Muscle of leg (tissue), 11 donors: ENCODE results near the gene XIRP2. TPM values are rescaled to one million over a fixed set of nuclear protein-coding genes. Genes with fewer than 3 reads are reported as not detected.

Experiments
- DNase-seq: peaks from one replicate; pipeline ENCODE4 v3.0.0; 2013
- H3K27ac ChIP-seq: one replicate; pipeline ENCODE4 v1.5.1; 2013; ENCODE audit warnings: mild to moderate bottlenecking, low read length, control low read depth
- H3K27me3 ChIP-seq: one replicate; pipeline ENCODE4 v1.6.1; 2013; ENCODE audit warnings: low read length; ENCODE audit not compliant: control insufficient read depth, insufficient read depth
- H3K36me3 ChIP-seq: one replicate; pipeline ENCODE4 v1.6.1; 2013; ENCODE audit warnings: low read length; ENCODE audit not compliant: control insufficient read depth, insufficient read depth
- H3K4me1 ChIP-seq: one replicate; pipeline ENCODE4 v1.6.1; 2013; ENCODE audit warnings: low read length; ENCODE audit not compliant: control insufficient read depth, insufficient read depth
- H3K4me3 ChIP-seq: one replicate; pipeline ENCODE4 v1.5.1; 2013; ENCODE audit warnings: low read length, control low read depth
- H3K9me3 ChIP-seq: replicated peaks from 2 replicates; pipeline ENCODE4 v1.6.1; 2013; ENCODE audit warnings: low read depth, low read length; ENCODE audit not compliant: control insufficient read depth
- WGBS: methylation state at CpG from one replicate; pipeline ENCODE4 v1.1.5; 2013; ENCODE audit warnings: missing lambda C conversion rate; ENCODE audit not compliant: insufficient coverage; 5-methylcytosine and 5-hydroxymethylcytosine counted together
- polyA plus RNA-seq, 8 donors: library from polyadenylated mRNA; unstranded; fragments of 120-200 nt; gene quantifications; one replicate each; pipeline versions ENCODE4 v1.2.1 to v1.2.3, GENCODE V29; 2013; ENCODE audit warnings: inconsistent platforms in 1 of 8, low replicate concordance in 1 of 8; ENCODE audit not compliant: insufficient read length in 8 of 8, insufficient read depth in 1 of 8
- total RNA-seq: library from RNA; stranded (reverse); fragments of 120-200 nt; gene quantifications from one replicate; pipeline ENCODE4 v1.2.4, GENCODE V29; 2013

The XIRP2 gene
- total and polyA plus RNA-seq, 9 donors, result 61.8 to 144 (median 107) TPM

DNA sequence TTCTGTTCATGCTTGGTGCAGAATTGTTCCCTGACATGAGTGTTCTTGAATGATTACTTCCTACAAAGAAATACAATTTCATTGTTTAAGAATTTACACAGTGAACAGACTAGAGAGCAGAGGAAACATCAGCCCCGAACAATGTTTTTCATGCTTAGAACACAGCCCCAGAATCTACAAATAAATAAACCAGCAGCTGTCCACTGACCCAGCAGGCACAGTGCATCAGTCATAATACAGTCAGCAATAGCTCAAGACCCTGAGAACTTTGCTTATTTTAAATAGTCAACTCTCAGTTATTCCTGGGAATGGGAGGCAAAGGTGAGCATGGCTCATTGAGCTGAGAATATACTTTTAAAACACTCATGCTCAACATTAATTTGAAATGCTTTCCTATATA is 38.4 kb downstream of the XIRP2 start:
- H3K27me3 ChIP-seq, result no peaks in the 10 kb centered on the region
- DNase-seq, result no peak
- H3K27ac ChIP-seq, result no peak overlapping the region
- no peaks in the 10 kb centered on the region for H3K4me1 ChIP-seq
- no peaks in the 10 kb centered on the region for H3K36me3 ChIP-seq
- no peak overlapping the region for H3K4me3 ChIP-seq
- WGBS, result 80% methylated on average over 1 of the region's 1 CpG
- H3K9me3 ChIP-seq, result no peaks in the 10 kb centered on the region

DNA sequence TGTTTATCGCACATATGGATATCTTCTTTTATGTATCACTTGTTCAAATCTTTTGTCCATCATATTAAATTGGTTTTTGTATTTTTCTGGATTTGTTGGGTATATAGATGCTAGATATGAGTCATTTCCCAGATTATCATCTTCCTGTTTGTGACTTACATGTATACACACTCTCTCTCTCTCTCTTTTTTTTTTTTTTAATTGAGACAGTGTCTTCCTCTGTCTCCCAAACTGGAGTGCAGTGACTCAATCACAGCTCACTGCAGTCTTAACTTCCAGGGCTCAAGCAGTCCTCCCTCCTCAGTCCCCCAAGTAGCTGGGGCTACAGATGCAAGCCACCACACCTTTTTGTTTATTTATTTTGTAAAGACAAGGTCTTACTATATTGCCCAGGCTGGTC is 43.8 kb downstream of the XIRP2 start:
- no peak overlapping the region for H3K4me3 ChIP-seq
- H3K36me3 ChIP-seq, result no peaks in the 10 kb centered on the region
- no CpG with 5 or more reads among the region's 1 CpG for WGBS
- H3K27ac ChIP-seq, result no peak overlapping the region
- DNase-seq, result no peak
- no peaks in the 10 kb centered on the region for H3K4me1 ChIP-seq
- peaks cover 2% of the 10 kb centered on the region for H3K9me3 ChIP-seq
- H3K27me3 ChIP-seq, result no peaks in the 10 kb centered on the region

DNA sequence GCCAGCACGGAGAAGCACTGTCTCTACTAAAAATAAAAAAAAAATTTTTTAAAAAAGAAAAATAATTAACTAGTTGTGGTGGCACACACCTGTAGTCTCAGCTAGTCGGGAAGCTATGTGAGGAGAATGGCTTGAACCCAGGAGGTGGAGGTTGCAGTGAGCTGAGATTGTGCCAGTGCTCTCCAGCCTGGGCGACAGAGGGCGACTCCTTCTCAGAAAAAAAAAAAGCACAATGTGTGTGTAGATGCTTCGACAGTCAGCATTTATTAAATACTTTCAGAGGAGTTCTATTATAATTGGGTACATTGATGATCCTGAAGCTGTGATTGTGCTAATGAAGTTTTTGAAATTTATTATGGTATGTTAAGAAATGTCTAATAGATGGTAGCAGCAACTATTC is 46.5 kb downstream of the XIRP2 start:
- Histone ChIP-seq H3K27me3 (no peaks in the 10 kb centered on the region), H3K27ac (no peak overlapping the region), H3K4me1 (no peaks in the 10 kb centered on the region), H3K4me3 (no peak overlapping the region), H3K36me3 (no peaks in the 10 kb centered on the region), H3K9me3 (peaks cover 2% of the 10 kb centered on the region)
- no peak for DNase-seq
- 100% methylated on average over 1 of the region's 5 CpGs for WGBS

DNA sequence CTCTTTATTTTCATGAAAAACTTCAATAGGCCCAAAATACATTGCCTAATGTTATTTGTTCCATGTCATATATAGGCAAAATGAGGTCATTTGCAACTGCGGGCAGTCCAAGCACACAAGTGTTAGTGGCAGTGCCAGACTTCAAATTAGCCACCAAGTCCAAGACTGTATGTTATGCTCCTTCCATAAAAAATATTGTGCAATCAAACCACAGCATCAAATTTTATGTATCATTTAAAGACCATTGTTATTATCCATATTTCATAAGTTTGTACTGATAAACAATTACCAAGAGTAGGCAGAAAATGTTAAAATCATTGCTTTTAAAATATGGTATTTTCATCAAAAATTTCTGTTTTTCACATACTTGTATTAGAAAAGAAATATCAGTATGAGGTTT is 54.1 kb downstream of the XIRP2 start:
- no peaks in the 10 kb centered on the region for H3K4me1 ChIP-seq
- H3K27me3 ChIP-seq, result no peaks in the 10 kb centered on the region
- 60% methylated on average over 1 of the region's 1 CpG for WGBS
- no peak for DNase-seq
- no peaks in the 10 kb centered on the region for H3K9me3 ChIP-seq
- no peaks in the 10 kb centered on the region for H3K36me3 ChIP-seq
- no peak overlapping the region for H3K4me3 ChIP-seq
- no peak overlapping the region for H3K27ac ChIP-seq

DNA sequence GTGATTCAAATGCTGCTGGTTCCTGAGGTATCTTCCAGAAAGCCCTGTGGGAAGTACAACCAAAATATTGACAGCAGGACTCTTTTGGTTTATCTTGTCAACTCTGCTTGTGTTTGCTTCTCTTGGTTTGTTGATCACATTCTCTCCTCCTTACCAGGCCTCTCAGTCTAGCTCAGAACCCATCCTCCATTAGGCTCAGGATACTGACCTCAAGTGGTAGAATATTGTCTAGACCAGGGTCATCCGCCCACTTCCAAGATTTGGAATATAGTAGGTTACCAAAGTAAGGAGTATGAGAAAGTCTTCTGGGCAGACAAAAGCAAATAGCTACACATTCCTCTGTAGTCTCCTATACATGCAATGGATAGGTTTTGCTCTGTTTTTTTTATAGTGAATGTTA is 56.6 kb downstream of the XIRP2 start:
- Histone ChIP-seq H3K27me3 (no peaks in the 10 kb centered on the region), H3K4me1 (no peaks in the 10 kb centered on the region), H3K36me3 (no peaks in the 10 kb centered on the region), H3K9me3 (no peaks in the 10 kb centered on the region), H3K4me3 (no peak overlapping the region), H3K27ac (no peak overlapping the region)
- no peak for DNase-seq
- WGBS, result no CpG with 5 or more reads among the region's 1 CpG

DNA sequence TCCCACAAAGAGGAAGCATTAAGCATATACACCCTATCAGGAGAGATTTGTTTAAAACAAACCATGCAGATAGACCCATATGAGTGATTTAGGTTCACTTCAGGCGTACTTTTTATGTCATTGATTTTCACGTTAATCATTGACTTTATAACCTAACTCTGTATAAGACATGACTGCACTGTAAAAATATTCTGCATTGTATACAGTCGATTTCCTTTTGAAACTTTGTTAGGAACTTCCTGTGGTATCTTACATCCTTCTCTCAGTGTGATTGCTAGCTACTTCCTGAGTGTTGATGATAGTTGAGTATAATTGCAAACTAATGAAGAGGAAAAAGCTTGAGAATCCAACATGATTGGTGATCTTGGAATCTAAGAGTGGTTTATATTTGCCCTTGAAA is 69.4 kb downstream of the XIRP2 start:
- Histone ChIP-seq H3K4me1 (no peaks in the 10 kb centered on the region), H3K27ac (no peak overlapping the region), H3K27me3 (no peaks in the 10 kb centered on the region), H3K36me3 (no peaks in the 10 kb centered on the region), H3K9me3 (no peaks in the 10 kb centered on the region), H3K4me3 (no peak overlapping the region)
- DNase-seq, result peak; percentile 1
- WGBS, result no CpG with 5 or more reads among the region's 3 CpGs

DNA sequence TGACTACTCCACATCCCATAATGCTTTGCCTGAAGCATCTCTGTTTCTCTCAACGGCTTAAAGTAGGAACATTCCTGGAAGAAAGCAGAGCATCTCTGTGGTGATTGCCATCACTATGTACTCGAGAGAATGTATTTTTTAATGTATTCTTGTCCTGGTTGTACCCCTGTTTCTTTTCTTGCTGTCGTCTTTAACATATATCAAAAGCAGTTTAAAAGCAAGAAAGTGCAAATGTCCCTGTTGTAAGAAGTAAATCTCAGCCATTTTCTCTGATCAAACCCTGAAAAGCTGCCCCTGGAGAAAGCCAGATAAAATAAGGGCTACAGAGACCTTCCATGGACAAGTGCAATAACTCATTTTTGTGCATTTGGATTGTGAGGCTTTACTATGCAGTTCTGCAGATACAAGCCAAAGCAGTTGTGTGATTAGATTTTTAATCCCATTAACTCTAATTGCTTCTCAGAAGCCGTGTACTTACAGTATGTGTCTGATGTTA is 70.8 kb downstream of the XIRP2 start:
- DNase-seq, result no peak
- Histone ChIP-seq H3K4me3 (no peak overlapping the region), H3K27ac (no peak overlapping the region), H3K36me3 (no peaks in the 10 kb centered on the region), H3K9me3 (no peaks in the 10 kb centered on the region), H3K4me1 (no peaks in the 10 kb centered on the region), H3K27me3 (no peaks in the 10 kb centered on the region)
- no CpG with 5 or more reads among the region's 4 CpGs for WGBS

DNA sequence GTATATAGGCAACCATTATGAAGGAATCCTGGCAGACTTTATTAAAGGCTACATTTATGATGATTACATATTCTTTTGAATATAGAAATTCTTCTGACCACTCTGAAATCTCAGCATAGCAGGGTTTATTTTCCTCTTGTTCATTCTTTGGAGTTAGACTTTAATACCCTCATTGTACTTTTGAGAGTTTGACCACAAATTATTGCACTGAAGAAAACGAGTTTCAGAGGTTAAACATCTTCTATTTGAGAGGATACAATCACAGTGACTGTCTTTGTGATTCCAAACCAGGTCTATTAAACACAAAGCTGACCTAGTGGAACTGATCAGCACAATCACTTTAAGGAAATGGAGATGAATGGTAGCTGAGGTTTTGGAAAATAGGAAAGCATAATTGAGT is 71.3 kb downstream of the XIRP2 start:
- WGBS, result 20% methylated on average over 1 of the region's 1 CpG
- Histone ChIP-seq H3K4me3 (no peak overlapping the region), H3K9me3 (no peaks in the 10 kb centered on the region), H3K27me3 (no peaks in the 10 kb centered on the region), H3K4me1 (no peaks in the 10 kb centered on the region), H3K36me3 (no peaks in the 10 kb centered on the region), H3K27ac (no peak overlapping the region)
- no peak for DNase-seq

DNA sequence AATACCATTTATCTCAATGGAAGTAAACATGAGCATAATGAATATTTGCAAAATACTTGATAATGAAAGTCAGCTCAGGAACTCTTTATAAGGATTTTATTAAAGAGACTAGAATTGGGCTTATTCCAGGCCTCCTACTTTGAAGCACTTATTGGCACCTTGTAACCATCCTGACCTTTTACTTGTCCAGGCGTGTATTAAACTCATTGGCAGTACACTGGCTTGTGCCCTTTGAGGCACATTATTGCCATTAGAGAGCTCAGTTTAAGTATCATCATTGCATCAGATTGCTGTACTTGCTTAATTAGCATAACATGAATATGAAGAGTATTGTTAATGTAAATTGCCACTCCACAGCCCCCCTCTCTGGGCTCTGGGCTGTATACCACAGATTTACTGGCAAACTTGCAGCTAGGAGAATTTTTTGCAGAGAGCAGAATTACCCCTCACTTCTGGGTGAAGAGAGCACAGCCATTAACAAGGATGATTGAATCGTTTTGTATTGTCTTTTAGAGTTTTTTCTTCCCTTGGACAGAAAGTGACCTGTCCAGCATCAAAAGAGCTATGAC is 72.5 kb downstream of the XIRP2 start:
- no CpG with 5 or more reads among the region's 2 CpGs for WGBS
- H3K27ac ChIP-seq, result no peak overlapping the region

DNA sequence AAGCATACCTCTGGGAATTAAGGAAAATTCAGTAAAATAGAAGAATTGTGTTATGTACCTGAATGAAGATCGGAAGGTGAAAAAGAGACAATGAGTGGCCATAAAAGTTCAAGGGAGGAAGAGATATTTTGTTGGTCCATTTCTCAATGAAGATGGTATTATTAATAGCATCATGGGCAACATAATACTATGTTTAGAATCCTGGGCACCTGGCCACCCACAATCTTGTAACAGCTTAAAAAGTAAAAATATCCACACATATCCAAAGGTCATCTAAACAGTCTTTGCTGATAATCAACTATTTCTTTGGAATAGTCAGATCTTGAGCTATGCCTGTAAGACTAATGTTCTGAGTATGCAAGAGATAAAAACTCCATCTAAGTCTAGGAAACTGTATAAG is 73.7 kb downstream of the XIRP2 start:
- no peak overlapping the region for H3K4me3 ChIP-seq
- no peaks in the 10 kb centered on the region for H3K36me3 ChIP-seq
- no peaks in the 10 kb centered on the region for H3K9me3 ChIP-seq
- no peaks in the 10 kb centered on the region for H3K4me1 ChIP-seq
- no peak overlapping the region for H3K27ac ChIP-seq
- no peaks in the 10 kb centered on the region for H3K27me3 ChIP-seq
- no peak for DNase-seq
- WGBS, result 100% methylated on average over 1 of the region's 1 CpG

More for the DNA sequence above, 72.5 kb downstream of the XIRP2 start:
- Histone ChIP-seq H3K36me3 (no peaks in the 10 kb centered on the region), H3K4me3 (no peak overlapping the region), H3K4me1 (no peaks in the 10 kb centered on the region), H3K27me3 (no peaks in the 10 kb centered on the region), H3K9me3 (no peaks in the 10 kb centered on the region)
- DNase-seq, result no peak

DNA sequence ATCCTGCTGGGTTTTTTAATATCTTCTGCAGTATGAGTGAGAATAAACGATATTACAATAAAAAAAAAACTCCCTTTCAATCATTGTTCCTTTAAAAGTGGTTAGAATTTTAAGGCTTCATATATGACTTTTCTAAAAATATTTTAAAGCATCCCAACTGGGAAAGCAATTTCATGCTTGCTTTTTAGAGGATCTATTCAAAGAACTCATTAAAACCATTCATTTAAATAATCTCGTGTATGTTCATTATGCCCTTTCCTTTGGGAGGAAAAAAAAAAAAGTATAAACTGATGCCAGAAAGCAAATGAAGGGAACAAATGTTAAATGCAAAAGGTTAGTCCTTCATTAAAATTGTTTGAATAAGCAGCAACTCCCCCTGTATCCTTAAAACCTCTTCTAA is 81.2 kb downstream of the XIRP2 start:
- no peaks in the 10 kb centered on the region for H3K27me3 ChIP-seq
- H3K4me1 ChIP-seq, result no peaks in the 10 kb centered on the region

More for the DNA sequence above, 81.2 kb downstream of the XIRP2 start:
- H3K27ac ChIP-seq, result no peak overlapping the region
- DNase-seq, result no peak
- H3K36me3 ChIP-seq, result no peaks in the 10 kb centered on the region
- no peak overlapping the region for H3K4me3 ChIP-seq
- H3K9me3 ChIP-seq, result no peaks in the 10 kb centered on the region
- WGBS, result no CpG with 5 or more reads among the region's 2 CpGs
